Dedifferentiated amniotic fluid mesenchymal stem cell (primary cell): Measurements from ENCODE around the gene RBFOX2.
"Not testable (repeated sequence)": the region's sequence is repeated elsewhere in the genome, so short reads cannot be mapped to it uniquely, and the experiment has no call there.

Source experiments
- DNase-seq: peaks from one replicate; pipeline ENCODE4 v3.0.0-alpha.2; 2016; ENCODE audit errors: extremely low spot score

RBFOX2 gene

DNA sequence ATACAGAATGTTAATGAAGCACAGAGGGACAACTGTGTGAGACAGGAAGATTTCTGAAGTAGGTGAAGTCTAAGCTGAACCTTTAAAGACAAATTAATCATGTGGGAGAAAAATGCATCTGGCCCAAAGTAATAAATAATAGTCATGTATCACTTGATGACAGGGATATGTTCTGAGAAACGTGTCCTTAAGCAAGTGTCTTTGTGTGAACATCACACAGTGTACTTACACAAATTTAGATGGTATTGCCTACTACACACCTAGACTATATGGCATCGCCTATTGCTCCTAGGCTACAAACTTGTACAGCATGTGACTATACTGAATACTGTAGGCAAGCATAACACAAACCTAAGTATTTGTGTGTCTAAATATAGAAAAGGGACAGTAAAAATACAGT lies 198.3 kb downstream of the RBFOX2 start:
- DNase-seq = no peak

DNA sequence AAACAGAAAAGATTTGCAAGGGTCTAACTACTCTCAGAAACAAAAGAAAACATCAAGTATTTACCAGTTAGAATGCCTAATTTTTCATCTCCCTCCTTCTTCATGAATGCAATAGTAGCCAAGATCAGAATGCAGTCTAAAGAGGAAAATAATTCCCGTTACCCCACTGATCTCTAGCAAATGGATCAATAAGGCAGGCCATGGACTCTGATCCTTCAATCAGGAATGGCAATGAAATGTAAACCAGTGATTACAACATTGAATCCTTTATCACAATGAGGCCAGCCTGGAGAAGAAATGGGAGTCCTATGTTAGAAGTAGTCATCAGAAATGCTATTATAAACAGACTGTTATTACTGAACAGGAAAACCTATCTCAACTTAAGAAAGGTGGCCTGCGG lies 204.4 kb downstream of the RBFOX2 start:
- no peak for DNase-seq

DNA sequence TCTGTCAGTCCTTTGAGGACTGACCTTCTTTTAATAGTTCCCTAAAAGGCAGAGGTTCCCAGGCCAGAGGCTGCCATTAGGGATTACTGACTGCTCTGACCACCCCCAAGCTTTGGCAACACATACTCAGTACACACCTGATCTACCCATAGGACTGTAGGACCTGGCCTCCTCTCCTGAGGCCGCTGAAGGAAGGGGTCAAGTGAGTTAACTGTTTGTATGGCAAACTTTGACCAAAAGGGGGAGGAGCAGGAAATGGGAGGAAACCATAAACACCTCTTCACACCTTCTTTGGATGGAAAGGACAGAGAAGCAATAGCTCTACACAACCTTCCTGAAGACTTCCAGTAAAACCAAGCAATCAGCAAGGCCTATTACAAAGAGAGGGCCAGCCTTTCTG lies 207.0 kb downstream of the RBFOX2 start:
- DNase-seq = no peak

DNA sequence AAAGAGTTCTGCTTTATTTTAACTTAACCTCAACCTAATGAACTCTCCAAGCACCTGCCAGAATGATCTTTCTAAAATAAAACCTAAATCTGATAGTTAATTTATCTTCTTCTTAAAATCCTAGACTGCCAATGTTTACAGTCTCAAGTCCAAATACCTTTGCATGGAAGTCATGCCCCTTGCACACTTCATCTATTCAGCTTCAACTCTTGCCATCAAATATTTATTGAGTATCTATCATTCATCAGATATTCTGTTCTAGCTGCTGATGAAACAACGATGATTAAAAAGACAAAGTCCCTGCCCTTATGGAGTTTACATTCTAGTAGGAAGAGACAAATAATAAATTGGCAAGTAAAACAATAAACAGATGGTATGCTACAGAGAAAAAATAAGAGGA lies 209.2 kb downstream of the RBFOX2 start:
- no peak for DNase-seq

DNA sequence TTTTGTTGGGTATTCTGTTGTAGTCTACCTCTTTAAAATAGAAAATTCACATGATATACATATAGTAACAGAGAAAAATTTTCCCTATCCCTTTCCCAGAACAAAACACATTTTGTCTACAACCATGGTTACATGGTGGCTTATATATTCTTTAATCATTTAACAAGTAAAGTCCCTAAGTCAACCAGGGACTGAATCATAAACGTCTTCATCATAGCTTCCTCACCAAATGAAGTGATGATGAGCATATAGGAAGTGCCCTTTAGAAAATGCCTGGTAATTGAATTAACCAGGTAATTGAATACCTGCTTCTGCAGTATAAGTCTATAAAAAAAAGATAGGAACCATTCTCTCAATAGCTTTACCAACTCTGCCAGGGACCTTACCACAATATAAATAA lies 209.7 kb downstream of the RBFOX2 start:
- DNase-seq = no peak

DNA sequence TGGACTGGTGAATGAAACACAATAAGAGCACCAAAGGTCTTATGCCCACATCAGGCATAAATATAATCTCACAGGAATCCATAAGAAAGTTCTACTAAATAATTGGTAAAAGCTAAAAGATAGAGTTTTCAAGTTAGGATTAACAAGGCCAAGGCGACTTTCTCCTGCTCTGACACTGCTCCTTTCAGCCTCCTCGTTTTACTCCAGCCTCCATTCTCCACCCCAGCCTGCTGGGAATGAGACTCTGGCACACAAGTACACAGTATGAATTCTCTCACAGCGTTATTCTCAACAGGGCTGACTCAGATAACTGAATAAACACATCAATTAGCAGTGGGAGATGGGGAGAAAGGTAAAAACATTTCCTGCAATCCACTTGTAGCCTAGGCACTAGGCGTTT lies 216.0 kb downstream of the RBFOX2 start:
- DNase-seq = no peak

DNA sequence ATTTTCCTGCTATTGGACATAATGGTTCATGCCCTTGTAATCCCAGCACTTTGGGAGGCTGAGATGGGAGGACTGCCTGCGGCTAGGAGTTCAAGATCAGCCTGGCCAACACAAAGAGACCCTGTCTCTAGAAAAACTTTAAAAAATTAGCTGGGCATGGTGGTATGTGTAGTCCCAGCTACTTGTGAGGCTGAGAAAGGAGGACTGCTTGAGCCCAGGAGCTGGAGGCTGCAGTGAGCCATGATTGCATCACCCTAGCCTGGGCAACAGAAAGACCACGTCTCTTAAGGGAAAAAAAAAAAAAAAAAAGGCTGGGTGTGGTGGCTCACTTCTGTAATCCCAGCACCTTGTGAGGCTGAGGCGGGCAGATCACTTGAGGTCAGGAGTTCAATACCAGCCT lies 217.0 kb downstream of the RBFOX2 start:
- DNase-seq = no peak

DNA sequence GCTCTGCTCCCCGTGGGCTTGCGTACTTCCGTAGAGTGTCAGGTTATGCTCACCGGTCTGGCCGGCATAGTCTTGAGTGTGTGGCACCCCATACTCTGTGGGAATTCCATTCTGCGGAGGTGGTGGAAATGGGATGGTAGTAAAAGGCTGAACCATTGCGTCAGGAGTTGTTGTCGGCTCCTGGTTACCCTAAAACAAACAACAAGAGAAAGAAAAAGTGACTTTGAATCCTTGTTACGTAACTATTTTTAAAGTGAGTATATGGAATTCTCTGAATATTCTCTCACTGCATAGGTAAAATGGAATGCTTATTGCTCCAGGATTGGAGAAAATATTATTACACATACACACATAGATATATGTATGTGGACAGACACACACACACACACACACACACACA lies 218.8 kb downstream of the RBFOX2 start:
- no peak for DNase-seq

DNA sequence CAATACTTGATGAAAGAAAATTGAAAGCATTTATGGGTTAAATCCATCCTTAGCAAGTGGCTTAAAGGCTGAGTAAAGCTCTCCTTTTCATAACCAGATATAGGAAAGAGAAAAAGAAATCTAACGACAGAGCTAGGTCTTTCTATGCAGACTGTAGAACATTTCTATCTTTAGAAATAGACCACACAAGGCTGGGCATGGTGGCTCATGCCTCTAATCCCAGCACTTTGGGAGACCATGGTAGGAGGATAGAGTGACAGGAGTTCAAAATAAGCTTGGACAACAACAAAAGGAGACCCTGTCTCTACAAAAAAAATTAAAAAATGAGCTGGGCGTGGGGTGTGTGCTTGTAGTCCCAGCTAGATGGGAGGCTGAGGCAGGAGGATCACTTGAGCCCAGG lies 220.2 kb downstream of the RBFOX2 start:
- DNase-seq = no peak

DNA sequence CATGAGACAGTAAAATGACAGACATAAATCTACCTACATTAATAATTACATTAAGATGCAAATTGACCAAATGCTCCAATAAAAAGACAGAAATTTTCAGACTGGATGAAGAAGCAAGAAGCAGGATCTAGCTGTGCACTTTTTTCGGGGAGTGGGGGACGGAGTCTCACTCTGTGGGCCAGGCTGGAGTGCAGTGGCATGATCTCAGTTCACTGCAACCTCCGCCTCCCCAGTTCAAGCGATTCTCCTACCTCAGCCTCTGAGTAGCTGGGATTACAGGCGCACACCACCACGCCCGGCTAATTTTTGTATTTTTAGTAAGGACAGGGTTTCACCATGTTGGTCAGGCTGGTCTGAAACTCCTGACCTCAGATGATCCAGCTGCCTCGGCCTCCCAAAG lies 222.0 kb downstream of the RBFOX2 start:
- not testable (repeated sequence) for DNase-seq

DNA sequence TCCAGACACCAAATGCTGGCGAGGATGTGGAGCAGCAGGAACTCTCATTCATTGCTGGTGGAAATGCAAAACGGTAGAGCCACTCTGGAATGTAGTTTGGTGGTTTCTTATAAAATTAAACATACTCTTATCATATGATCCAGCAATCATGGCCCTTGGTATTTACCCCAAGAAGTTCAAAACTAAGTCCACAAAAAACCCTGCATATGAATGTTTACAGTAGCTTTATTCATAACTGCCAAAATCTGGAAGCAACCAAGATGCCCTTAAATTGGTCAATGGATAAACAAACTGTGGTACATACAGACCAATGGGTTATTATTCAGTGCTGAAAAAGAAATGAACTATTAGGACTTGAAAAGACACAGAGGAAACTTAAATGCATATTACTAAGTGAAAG lies 223.2 kb downstream of the RBFOX2 start:
- DNase-seq = no peak

DNA sequence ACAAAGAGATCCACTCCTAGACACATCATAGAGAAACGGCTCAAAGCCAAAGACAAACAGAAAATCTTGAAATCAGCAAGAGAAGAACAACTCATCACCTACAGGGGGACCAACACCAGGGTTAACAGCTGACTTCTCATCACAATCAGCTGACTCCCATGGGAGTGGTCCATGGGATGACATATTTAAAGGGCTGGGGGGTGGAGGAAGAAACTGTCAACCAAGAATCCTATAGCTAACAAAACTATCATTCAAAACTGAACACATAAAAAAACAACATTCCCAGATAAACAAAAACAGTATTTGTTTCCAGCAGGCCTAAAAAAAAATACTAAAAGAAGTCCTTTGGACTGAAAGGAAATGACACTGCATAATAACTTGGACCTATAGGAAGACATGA lies 224.2 kb downstream of the RBFOX2 start:
- no peak for DNase-seq

DNA sequence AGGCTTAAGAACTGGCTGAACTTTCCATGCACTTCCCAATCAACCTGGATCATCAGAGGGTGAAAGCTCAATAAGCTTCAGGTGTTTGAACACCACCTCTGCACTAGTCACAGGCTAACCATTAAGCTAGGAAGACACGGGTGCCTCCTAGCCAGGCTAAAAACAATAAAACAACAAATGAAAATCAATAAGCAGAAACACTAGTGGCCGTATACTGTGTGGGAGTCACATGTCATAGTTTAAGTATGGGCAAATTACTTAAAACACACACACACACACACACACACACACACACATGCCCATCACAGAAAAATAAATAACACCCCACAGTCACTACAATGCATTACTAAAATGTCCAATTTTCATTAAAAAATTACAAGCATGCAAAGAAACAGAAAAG lies 225.7 kb downstream of the RBFOX2 start:
- no peak for DNase-seq

DNA sequence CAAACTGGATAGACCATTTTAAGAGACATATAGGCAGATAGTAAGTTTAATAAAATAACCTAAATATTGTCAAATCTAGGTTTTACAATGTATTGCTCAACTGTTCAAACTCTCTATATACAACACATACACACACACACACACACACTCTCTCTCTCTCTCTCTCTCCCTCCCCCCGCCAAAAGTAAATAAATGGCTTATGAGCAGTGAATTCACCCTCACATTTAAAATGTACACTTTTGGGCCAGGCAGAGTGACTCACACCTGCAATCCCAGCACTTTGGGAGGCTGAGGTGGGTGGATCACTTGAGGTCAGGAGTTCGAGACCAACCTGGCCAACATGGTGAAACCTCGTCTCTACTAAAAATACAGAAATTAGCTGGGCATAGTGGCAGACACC lies 227.3 kb downstream of the RBFOX2 start:
- DNase-seq = not testable (repeated sequence)

DNA sequence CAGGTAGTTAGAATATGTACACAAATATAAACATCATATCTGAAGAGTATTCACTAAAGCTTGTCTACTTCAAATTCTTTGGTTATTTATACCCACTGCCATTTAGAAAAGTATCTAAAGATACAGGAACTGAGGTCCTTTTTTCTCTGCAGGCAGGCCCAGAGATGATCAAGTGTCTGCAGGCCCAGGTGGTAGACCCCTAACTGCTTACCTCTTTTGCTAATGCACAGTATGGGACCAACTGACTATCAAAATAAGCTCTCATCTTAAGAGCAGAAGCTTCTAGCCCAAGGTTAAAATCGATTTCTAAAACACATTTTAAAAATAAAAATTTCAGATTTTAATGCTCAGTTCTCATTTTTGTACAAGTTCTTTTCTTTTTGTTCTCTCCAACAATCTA lies 229.5 kb downstream of the RBFOX2 start:
- no peak for DNase-seq

DNA sequence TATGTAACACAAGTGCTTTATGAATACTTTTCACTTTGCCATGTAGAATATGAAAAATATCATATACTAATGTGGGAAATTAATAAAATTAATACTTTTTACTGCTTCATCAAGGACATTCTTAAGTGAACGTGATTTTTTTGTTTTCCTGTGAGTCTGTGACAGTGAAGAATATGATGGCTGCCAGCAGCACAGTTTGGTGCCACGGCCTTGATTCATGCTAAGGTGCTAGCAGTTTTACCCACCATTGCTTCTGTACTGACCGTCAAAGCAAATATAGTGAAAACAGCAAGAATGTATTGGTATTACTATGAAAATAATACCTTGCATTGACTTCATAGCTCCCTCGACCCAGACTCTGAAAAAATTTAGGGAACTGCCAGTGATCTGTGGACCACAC lies 231.2 kb downstream of the RBFOX2 start:
- DNase-seq = no peak

DNA sequence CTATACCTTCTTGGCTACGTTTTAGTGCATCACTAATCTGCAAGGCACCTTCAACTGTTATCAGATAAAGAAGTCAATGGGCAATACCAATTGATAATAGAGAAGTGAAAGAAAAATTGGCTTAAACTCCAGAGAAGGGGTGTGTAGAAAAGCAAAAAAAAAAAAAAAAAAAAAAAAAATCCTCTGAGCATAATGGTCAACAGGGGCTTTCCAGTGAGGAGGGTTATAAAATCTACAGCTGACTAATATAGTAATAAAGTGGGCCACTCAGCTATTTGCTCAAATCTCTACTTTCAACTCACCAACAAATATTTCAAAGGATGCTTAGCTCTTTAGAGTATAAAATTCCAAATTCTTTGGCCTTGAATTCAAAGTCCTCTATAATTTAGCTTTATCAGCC lies 233.1 kb downstream of the RBFOX2 start:
- no peak for DNase-seq

DNA sequence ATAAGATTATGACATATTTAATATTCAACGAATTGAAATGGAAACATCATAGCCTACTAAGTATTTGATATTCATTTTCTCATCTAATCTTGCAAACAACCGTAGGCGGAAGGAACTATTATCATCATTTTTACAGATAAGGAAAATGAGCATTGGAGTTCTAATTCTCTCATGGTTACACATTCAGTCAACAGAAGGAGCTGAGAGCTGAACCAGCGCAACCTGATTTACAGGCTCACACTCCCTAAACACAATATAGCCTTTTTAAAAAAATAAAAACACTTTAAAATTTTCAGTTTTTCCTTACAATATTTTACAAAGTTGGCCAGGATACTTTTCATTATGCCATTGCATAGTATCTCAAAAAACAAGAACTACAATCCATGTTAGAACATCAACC lies 236.1 kb downstream of the RBFOX2 start:
- no peak for DNase-seq

DNA sequence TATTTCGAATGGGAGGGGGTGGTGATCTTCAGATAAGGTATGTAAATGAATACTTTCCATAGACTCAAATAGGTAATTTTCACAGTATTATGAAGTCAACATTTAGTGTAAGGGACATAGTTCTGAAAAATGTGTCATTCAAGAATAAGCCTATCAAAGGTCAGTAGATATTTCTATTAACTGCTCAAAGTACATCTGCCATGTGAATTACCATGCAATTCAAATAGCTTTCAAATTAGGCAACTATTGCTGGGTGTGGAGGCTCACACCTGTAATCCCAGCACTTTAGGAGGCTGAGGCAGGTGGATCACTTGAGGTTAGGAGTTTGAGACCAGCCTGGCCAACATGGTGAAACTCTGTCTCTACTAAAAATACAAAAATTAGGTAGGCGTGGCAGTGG lies 236.8 kb downstream of the RBFOX2 start:
- DNase-seq = not testable (repeated sequence)

DNA sequence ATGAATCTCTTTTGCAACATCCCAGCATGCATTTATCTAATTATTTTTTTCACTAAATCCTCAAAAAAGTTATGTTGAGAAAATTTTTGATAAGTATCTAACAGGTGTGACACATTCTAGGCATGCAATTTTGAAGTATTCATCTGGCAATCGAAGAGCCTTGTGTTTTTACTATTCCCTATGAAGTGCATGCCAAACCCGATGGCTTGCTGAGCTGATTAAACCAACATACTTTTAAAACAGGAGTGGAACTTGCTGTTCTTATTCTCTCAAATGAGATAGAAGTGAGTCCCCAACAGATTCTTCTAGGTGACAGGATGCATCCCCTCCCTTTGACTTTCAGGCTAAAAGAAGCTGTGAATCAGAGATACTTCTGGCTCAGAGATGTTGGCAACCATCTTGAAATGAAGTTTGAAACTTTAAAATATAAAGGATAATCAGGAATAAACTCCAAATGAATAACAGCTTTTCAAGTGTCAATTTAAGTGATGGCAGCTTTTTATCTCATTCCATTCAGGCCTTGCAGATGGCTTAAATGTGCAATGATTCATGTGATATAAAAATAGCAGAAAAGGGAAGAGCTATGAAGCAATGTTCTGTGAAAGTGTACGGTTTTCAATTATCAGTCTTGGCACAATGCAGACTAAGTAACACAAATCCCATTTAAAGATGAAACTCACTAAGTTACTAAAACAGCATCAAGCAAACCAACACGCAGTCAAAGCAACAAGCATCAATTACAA lies 243.3 kb downstream of the RBFOX2 start:
- no peak for DNase-seq

DNA sequence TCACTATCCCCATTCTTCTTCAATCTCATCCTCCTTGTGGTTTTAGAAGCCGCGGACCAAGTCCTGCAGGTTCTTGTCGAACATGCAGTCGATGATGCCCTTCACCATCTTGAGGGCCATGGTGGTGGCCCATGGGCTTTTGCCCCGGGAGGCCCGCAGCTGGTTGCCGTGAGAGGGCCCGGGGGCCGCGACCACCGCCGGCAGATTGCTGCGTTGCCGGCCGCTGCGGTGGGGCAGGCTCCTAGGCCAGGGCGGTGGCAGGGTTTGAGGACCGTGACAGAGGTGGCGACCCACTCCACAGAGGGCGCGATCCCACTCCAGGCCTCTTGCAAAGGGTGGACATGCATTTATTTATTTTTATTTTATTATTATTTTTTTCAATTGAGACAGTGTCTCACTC lies 244.0 kb downstream of the RBFOX2 start:
- DNase-seq = no peak

DNA sequence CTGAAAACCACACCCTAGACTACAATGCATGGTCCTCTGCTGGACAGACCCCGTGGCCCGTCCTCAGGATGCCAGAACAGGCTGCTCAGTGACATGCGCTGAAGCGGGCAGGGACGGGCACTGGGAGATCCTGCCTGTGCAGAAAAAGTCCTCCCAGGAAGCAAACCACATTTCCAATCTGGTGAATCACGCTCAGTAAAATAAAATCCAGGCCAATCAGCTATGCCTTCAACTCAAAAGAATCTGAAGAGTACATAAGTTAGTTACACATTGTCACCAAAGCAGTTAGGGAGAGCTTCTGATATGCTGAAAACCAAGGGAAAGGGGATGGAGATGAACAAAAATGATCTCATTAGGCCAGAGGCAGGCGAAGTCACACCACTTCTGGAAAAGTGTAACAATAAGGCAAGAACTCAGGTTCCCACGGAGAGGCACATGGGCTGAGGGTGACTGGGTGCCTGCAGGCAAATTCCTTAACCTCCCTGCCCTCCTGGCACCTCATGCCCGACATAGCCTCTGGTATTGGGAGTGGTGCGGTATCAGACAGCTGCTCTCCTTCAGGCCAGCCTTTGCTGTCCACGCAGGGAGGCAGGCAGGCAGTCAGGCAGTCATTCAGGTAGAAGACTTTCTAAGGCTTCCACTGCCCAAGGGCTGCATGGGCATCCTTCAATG lies 244.5 kb downstream of the RBFOX2 start:
- no peak for DNase-seq

DNA sequence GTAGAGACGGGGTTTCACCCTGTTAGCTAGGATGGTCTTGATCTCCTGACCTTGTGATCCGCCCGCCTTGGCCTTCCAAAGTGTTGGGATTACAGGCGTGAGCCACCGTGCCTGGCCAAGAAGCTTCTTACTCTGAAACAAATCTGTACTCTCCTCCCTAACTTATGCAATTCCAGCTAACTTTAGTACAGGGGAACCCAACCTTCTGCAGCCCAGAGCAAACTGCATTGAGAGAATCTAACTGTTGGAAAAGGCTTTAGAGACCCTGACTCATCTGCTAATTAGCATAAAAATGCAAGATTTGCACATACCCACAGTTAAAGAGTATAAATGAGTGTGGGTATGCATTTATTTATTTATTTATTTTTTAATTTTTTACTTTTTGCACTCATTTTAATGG lies 246.1 kb downstream of the RBFOX2 start:
- no peak for DNase-seq

DNA sequence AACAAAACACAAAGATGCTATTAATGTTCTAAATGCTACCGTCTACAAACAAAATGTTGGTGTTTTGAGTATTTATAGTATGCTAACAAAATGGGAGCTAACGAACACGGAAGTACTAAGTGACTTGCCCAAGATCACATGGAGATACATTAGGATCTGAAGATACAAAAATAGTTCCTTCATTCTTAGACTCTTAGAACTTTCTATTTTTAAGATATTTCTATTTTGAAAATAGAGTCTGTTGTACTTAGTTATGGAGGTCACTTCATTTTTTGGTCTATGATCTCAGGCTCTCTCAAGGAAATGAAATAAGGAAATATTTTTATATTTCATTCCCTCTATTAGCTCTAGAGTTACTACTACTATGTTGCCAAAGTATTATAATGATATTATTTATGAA lies 246.7 kb downstream of the RBFOX2 start:
- no peak for DNase-seq
